CD8-positive, alpha-beta memory T cell (primary cell): ENCODE data around the gene PNMA8A. TPM values are rescaled to one million over a fixed set of nuclear protein-coding genes. Genes with fewer than 3 reads are reported as not detected.

ENCODE experiments used
- CTCF ChIA-PET: fragments of 350-600 bp; sonication (Branson Sonifier 250); formaldehyde crosslinking; loops from one replicate; lab custom pipeline; 2021; ENCODE audit warnings: antibody characterized with exemption; lab: Charles Lee
- POLR2A ChIA-PET: fragments of 350-600 bp; sonication (Branson Sonifier 250); formaldehyde crosslinking; loops from one replicate; lab custom pipeline; 2021; ENCODE audit warnings: antibody characterized with exemption; lab: Charles Lee
- DNase-seq, 5 donors: peaks; one replicate each; pipeline versions ENCODE4 v3.0.0 to v3.0.0-alpha.2; 2020 to 2022; ENCODE audit warnings: mixed read lengths in 1 of 5
- H3K27ac ChIP-seq: one replicate; pipeline ENCODE4 v1.7.0; 2013; ENCODE audit warnings: low read depth, mild to moderate bottlenecking, low read length, moderate library complexity
- H3K27me3 ChIP-seq: 2 replicates; pipeline ENCODE4 v1.7.0; 2013; ENCODE audit warnings: low read length, mild to moderate bottlenecking; ENCODE audit not compliant: insufficient read depth, poor library complexity, severe bottlenecking
- H3K36me3 ChIP-seq: 2 replicates; pipeline ENCODE4 v1.7.0; 2013; ENCODE audit warnings: mild to moderate bottlenecking, low read length, moderate library complexity; ENCODE audit not compliant: insufficient read depth
- H3K4me1 ChIP-seq: 2 replicates; pipeline ENCODE4 v1.7.0; 2013; ENCODE audit warnings: mild to moderate bottlenecking, low read length, moderate library complexity; ENCODE audit not compliant: insufficient read depth
- H3K4me3 ChIP-seq: 2 replicates; pipeline ENCODE4 v1.7.0; 2013; ENCODE audit warnings: mild to moderate bottlenecking, low read length
- H3K9me3 ChIP-seq: 2 replicates; pipeline ENCODE4 v1.7.0; 2013; ENCODE audit warnings: mild to moderate bottlenecking, low read length
- H3K27ac Mint-ChIP-seq, 8 donors: one replicate each; pipeline ENCODE4 v1.8.0; 2020 to 2021; ENCODE audit warnings: mixed read lengths in 8 of 8, mild to moderate bottlenecking in 6 of 8, inconsistent platforms in 3 of 8, moderate library complexity in 3 of 8
- H3K27me3 Mint-ChIP-seq, 2 donors: one replicate each; pipeline ENCODE4 v1.8.0; 2020 to 2021; ENCODE audit warnings: mixed read lengths in 2 of 2, mild to moderate bottlenecking in 1 of 2, moderate library complexity in 1 of 2
- H3K36me3 Mint-ChIP-seq, 3 donors: one replicate each; pipeline ENCODE4 v1.8.0; 2020 to 2021; ENCODE audit warnings: mixed read lengths in 3 of 3, inconsistent platforms in 1 of 3, mild to moderate bottlenecking in 1 of 3
- H3K4me1 Mint-ChIP-seq, 3 donors: one replicate each; pipeline ENCODE4 v1.8.0; 2020 to 2021; ENCODE audit warnings: mixed read lengths in 3 of 3, inconsistent platforms in 1 of 3, mild to moderate bottlenecking in 1 of 3
- H3K4me3 Mint-ChIP-seq, 7 donors: one replicate each; pipeline ENCODE4 v1.8.0; 2020 to 2021; ENCODE audit warnings: mixed read lengths in 7 of 7, mild to moderate bottlenecking in 6 of 7, moderate library complexity in 4 of 7, inconsistent platforms in 2 of 7
- H3K9me3 Mint-ChIP-seq, 5 donors: one replicate each; pipeline ENCODE4 v1.8.0; 2020 to 2022; ENCODE audit warnings: mixed read lengths in 5 of 5, mild to moderate bottlenecking in 3 of 5, moderate library complexity in 2 of 5, inconsistent platforms in 1 of 5
- polyA plus RNA-seq: library from polyadenylated mRNA; unstranded; fragments of 300-500 nt; fragmentation: Illumina TruSeq; gene quantifications from one replicate; pipeline ENCODE4 v1.2.3, GENCODE V29; 2021
- total RNA-seq, 2 experiments: library from RNA; stranded (reverse); gene quantifications; one replicate each; pipeline ENCODE4 v1.2.3, GENCODE V29; 2021

The PNMA8A gene
- total and polyA plus RNA-seq, 3 experiments from 2014 or later: 0.49 to 0.61 TPM; not detected in 1

DNA sequence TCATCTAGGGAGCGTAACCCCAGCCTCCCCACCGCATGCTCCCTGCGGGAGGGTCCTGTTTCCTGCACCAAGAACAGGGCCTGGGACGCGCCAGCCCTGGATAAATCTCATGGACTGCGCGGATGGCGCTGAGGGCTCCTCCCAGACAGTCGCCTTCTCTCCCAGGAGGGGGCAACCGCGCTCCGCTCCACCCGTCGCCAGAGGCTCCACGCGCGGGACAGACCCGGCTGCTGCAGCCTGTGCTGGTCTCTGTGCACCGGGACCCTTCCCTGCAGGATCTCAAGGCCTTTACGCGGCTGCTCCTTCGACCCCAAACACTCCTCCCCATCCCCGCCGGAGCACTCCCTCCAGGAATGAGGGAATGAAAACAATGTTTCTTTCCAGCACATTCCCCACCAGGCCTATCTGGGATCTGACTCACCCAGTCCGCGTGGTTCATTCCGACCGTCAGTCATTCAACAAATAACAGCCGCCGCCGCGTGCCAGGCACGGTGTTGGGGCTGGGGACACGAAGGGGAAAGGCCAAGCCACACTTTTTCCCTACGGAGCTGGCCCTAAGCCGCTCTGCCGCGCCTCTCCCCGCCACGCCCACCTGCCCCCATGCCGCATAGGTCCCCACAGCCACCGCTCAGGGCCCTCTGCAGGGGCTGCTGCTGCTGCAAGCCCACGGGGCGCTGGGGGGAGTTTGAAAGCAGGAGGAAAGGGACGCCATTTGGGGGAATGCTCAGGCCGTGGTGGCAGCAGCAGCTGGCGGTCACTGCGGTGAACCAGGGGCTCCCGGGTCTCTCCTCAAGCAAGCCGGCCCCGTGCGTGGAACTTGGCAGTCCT is 18.3 kb upstream of the PNMA8A start:
- peaks cover 15% of the 10 kb centered on the region for H3K4me1 ChIP-seq
- Mint-ChIP-seq H3K27ac (no peak overlapping the region), H3K4me3 (no peak overlapping the region), H3K9me3 (no peaks in the 10 kb centered on the region), H3K4me1 (peaks cover 10 to 41% (median 13%) of the 10 kb centered on the region in 3 donors), H3K27me3 (peaks cover 52 to 72% of the 10 kb centered on the region in 2 donors), H3K36me3 (peaks cover 0 to under 1% (median 0%) of the 10 kb centered on the region in 3 donors)
- CTCF ChIA-PET: interaction anchor here (0.7 kb wide), 1 partner anchor 53 kb away, joined by 3 read pairs; no protein-coding TSS in a partner anchor
- POLR2A ChIA-PET: no interaction called here
- H3K27me3 ChIP-seq: peaks cover 56% of the 10 kb centered on the region
- no peak overlapping the region for H3K27ac ChIP-seq
- no peaks in the 10 kb centered on the region for H3K9me3 ChIP-seq
- H3K4me3 ChIP-seq: no peak overlapping the region
- H3K36me3 ChIP-seq: no peaks in the 10 kb centered on the region
- no peak for DNase-seq

DNA sequence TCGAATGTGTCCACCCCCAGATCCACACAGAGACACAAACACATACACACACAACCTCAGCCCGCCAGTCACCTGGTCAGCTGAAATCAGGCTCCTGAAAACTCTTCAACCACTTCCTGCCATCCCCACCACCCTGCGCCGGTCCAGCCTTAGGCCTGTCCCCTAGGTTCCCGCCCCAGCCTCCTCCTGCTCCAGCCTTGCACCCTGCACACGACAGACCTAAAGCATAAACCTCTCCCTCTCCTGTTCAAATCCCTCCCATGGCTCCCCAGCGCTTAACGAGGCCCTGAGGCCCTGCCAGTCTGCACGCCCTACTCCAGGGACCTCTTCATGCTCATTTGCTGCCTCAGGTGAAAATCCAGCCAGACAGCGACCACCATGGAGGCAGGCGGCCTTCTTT is 17.2 kb upstream of the PNMA8A start:
- H3K27me3 ChIP-seq: peaks cover 56% of the 10 kb centered on the region
- no peaks in the 10 kb centered on the region for H3K9me3 Mint-ChIP-seq
- H3K36me3 ChIP-seq: no peaks in the 10 kb centered on the region
- no peak for DNase-seq
- no peak overlapping the region for H3K27ac ChIP-seq
- H3K4me1 ChIP-seq: peaks cover 15% of the 10 kb centered on the region
- H3K4me1 Mint-ChIP-seq: peaks cover 5 to 36% (median 6%) of the 10 kb centered on the region in 3 donors
- H3K36me3 Mint-ChIP-seq: peaks cover 0 to 1% (median 0%) of the 10 kb centered on the region in 3 donors
- no peak overlapping the region for H3K4me3 ChIP-seq
- no peaks in the 10 kb centered on the region for H3K9me3 ChIP-seq
- CTCF ChIA-PET: interaction anchor here (2.1 to 2.2 kb wide), 2 partner anchors 25 to 93 kb away, joined by 6 to 7 read pairs; no protein-coding TSS in a partner anchor
- POLR2A ChIA-PET: no interaction called here
- H3K4me3 Mint-ChIP-seq: peak overlapping the region in 1 of 7 donors; percentile 13
- H3K27me3 Mint-ChIP-seq: peaks cover 53 to 71% of the 10 kb centered on the region in 2 donors
- no peak overlapping the region for H3K27ac Mint-ChIP-seq

DNA sequence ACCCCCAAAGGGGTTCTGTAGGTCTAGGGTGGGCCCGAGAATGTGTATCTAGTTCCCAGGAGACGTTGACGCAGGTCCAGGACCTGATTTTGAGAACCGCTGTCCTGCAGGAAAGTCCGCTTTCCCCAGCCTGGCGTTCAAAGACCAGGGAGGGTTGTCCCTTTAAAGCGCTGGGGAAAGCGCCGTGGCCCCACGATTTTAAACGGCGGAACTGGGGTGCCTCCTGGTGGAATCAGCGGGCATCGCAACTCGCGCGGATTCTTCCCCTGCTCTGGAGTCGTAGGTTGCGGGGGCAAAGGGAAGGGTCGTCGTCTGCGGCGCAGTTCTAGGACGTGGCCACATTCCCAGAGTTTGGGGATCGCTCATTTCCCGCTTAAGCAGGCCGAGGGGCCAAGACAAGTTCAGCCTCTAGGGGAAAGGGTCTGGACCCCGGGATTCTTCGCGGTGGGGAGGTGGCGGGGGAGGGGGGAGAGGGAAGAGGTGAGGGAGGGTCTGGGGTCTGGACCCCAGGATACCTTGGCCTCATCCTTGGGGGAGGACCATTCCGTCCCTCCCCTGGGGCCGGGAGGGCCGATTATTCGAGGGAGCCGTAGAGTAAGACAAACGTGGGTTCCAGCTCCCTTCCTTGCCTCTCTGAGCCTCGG is 16.6 kb upstream of the PNMA8A start:
- H3K36me3 ChIP-seq: no peaks in the 10 kb centered on the region

DNA sequence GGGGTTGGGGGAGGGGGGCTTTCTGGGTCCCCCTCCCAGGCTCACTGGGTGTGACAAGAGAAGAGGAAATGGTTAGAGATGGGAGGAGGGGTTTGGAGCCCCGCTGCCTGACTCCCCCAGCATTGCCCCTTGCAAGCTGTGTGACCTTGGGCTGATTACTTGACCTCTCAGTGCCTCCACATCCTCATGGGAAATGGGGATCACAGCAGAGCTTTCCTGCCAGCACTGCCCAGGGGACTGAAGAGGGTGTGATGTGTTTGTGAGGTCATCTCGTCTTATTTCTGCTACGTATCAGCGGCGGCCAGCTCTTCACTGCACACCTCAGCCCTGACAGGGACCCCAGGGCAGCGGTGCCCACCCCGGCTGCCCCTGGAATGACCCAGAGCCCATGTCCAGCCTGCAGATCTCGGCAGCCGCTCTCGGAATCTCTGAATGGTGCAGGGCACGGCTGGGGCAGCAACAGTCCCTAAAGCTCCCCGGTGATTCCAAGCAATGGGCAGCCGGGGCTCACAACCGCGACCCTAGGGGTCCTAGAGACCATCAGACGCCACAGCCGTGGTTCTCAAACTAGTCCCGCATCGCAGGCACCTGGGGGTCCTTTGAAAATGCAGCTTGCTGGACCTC is 15.9 kb upstream of the PNMA8A start:
- H3K4me3 Mint-ChIP-seq: no peak overlapping the region
- no peaks in the 10 kb centered on the region for H3K9me3 ChIP-seq
- H3K27ac Mint-ChIP-seq: no peak overlapping the region
- H3K4me3 ChIP-seq: no peak overlapping the region
- H3K27ac ChIP-seq: no peak overlapping the region
- peaks cover 60 to 76% of the 10 kb centered on the region in 2 donors for H3K27me3 Mint-ChIP-seq
- ChIA-PET CTCF (interaction anchor here (0.8 to 2.2 kb wide), 5 partner anchors 26 to 207 kb away, joined by 3 to 9 read pairs (median 6); no protein-coding TSS in a partner anchor), POLR2A (no interaction called here)
- H3K27me3 ChIP-seq: peaks cover 49% of the 10 kb centered on the region
- H3K36me3 Mint-ChIP-seq: peaks cover 0 to 1% (median 0%) of the 10 kb centered on the region in 3 donors
- no peaks in the 10 kb centered on the region for H3K36me3 ChIP-seq
- H3K9me3 Mint-ChIP-seq: no peaks in the 10 kb centered on the region
- DNase-seq: no peak
- H3K4me1 ChIP-seq: peaks cover 15% of the 10 kb centered on the region
- H3K4me1 Mint-ChIP-seq: peaks cover 5 to 32% (median 6%) of the 10 kb centered on the region in 3 donors

More for the DNA sequence above, 16.6 kb upstream of the PNMA8A start:
- ChIA-PET CTCF (interaction anchor here (0.8 to 2.2 kb wide), 5 partner anchors 26 to 207 kb away, joined by 3 to 9 read pairs (median 6); no protein-coding TSS in a partner anchor), POLR2A (no interaction called here)
- DNase-seq: peak; percentile 52 to 76 (median 61)
- Histone ChIP-seq H3K4me3 (no peak overlapping the region), H3K9me3 (no peaks in the 10 kb centered on the region), H3K4me1 (peaks cover 15% of the 10 kb centered on the region), H3K27me3 (peaks cover 55% of the 10 kb centered on the region), H3K27ac (no peak overlapping the region)
- Mint-ChIP-seq H3K4me1 (peaks cover 5 to 33% (median 6%) of the 10 kb centered on the region in 3 donors), H3K4me3 (no peak overlapping the region), H3K27me3 (peaks cover 56 to 71% of the 10 kb centered on the region in 2 donors), H3K36me3 (peaks cover 0 to 1% (median 0%) of the 10 kb centered on the region in 3 donors), H3K27ac (no peak overlapping the region), H3K9me3 (no peaks in the 10 kb centered on the region)

DNA sequence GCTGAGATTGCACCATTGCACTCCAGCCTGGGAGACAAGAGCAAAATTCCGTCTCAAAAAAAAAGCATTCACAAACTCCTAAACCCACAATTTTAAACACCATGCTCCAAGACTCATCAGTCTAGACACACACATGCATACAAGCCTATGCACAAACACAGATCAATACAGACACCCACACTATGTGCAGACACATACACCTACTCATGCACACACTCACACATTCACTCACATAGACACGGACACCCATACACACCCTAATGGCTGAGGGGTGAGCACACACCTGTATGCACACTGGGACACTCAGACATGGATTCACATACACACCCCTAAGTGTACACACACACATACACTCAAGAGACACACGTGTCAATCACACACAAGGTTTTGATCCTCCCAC is 15.0 kb upstream of the PNMA8A start:
- Histone ChIP-seq H3K27me3 (peaks cover 40% of the 10 kb centered on the region), H3K4me3 (no peak overlapping the region), H3K9me3 (no peaks in the 10 kb centered on the region), H3K4me1 (peaks cover 15% of the 10 kb centered on the region), H3K36me3 (no peaks in the 10 kb centered on the region), H3K27ac (no peak overlapping the region)
- DNase-seq: no peak
- Mint-ChIP-seq H3K36me3 (peaks cover 0 to 1% (median 0%) of the 10 kb centered on the region in 3 donors), H3K4me3 (peak overlapping the region in 1 of 7 donors; percentile 5), H3K9me3 (no peaks in the 10 kb centered on the region), H3K27ac (no peak overlapping the region), H3K27me3 (peaks cover 53 to 74% of the 10 kb centered on the region in 2 donors), H3K4me1 (peaks cover 5 to 28% (median 6%) of the 10 kb centered on the region in 3 donors)
- ChIA-PET POLR2A (no interaction called here), CTCF (no interaction called here)

DNA sequence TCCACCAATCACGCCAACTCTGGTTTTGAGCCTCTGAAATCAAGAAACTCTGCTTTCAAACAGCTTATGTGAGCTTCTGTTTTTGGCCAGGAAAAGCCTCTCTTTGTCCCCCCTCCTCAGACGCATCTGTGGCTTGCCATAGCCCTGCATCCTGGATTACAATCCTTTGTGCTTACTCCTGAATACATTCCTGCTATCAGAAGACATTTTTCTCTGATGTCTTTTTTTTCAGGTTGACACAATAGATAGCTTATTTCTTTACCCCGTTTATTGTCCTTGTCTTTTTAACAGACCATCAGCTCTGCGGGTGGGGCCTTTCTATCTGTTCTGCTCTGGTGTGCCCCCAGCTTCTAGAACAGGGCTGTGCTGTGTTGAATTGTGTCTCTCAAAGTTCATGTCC is 13.3 kb upstream of the PNMA8A start:
- Histone ChIP-seq H3K36me3 (no peaks in the 10 kb centered on the region), H3K9me3 (no peaks in the 10 kb centered on the region), H3K27ac (no peak overlapping the region), H3K27me3 (peaks cover 34% of the 10 kb centered on the region), H3K4me1 (peaks cover 14% of the 10 kb centered on the region), H3K4me3 (no peak overlapping the region)
- peaks cover 0 to 1% (median 0%) of the 10 kb centered on the region in 3 donors for H3K36me3 Mint-ChIP-seq
- no peak for DNase-seq
- H3K9me3 Mint-ChIP-seq: no peaks in the 10 kb centered on the region
- H3K27ac Mint-ChIP-seq: no peak overlapping the region
- ChIA-PET CTCF (no interaction called here), POLR2A (no interaction called here)
- no peak overlapping the region for H3K4me3 Mint-ChIP-seq
- peaks cover 50 to 67% of the 10 kb centered on the region in 2 donors for H3K27me3 Mint-ChIP-seq
- H3K4me1 Mint-ChIP-seq: peaks cover 0 to 23% (median 5%) of the 10 kb centered on the region in 3 donors

DNA sequence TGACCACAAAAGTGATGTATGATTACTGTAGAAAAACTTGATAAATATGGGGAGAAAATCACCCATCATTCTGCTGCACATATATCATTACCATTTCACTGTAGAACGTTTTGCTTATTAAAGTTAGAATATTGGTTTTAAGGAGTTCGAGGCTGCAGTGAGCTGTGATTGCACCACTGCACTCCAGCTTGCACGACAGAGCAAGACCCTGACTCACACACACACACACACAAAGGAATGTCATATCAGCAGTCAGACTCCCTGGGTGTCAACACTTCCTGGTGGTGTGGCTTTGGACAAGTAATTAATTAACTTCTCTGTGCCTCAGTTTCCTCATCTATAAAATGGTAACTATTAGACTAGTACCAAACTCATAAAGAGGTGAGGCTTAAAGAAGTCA is 11.3 kb upstream of the PNMA8A start:
- Mint-ChIP-seq H3K4me1 (peaks cover 2 to 9% (median 7%) of the 10 kb centered on the region in 3 donors), H3K27me3 (peaks cover 38 to 59% of the 10 kb centered on the region in 2 donors), H3K27ac (no peak overlapping the region), H3K9me3 (no peaks in the 10 kb centered on the region), H3K36me3 (peaks cover 0 to 1% (median 0%) of the 10 kb centered on the region in 3 donors), H3K4me3 (no peak overlapping the region)
- Histone ChIP-seq H3K27me3 (peaks cover 17% of the 10 kb centered on the region), H3K36me3 (no peaks in the 10 kb centered on the region), H3K4me1 (peaks cover 8% of the 10 kb centered on the region), H3K9me3 (no peaks in the 10 kb centered on the region), H3K4me3 (no peak overlapping the region), H3K27ac (no peak overlapping the region)
- CTCF ChIA-PET: no interaction called here
- no peak for DNase-seq
- POLR2A ChIA-PET: no interaction called here
